Measurements from ENCODE around the gene METAP1D.
"Not testable (repeated sequence)": the region's sequence is repeated elsewhere in the genome, so short reads cannot be mapped to it uniquely, and the experiment has no call there.

Gene METAP1D

DNA sequence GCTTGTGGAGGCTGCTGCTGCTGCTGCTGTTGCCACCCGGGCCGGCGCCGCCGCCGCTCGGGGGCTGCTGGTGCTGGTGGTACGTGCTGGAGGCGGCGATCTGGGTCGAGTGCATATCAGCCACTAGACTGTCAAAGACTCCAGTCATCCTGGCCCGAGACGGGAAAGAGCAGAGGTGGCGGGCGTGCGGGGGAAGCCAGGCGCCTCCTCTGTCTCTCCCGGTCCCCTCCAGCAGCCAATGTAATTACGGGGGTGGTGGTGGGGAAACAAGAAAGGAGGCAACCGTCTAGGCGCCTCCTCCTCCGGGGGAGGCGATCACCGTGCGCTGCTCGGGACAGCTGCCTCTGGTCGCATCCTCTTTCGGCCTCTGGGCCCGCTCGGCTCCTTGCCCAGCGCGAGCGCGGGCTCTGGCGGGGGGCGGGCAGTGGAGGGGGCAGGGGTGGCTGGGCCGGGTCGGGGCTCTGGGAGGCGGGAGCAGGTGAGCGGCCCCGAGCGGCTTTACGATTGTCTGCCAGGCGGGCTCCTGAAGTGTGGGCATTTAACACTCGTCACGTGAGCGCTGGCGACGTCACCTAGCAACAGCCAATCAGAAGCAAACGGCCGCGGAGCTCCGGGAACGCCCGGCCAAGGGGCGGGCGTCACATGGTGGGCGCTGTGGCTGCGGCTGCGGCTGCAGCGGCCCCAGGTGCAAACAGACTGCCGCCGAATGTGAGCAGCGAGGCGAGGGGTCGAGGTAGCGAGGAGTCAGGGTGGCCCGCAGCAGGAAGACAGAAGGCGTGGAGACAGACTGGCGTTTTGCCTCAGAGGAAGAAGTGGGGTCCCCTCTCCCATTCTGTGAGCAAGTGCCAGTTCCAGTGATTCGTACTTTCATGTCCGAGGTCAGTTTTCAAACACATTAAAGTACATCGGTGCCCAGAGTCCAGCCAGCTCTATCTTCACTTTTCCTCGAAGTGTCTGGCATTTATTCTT lies 102.9 kb downstream of the METAP1D start, which contains the start of gene DLX2:
Gene DLX2 (minus strand): TSS at position 510 of the 969 bp plus-strand sequence. CDS start 362 bp downstream, at position 148.
- DNase-seq (ENCODE audit: low spot score) = peak; percentile 90

DNA sequence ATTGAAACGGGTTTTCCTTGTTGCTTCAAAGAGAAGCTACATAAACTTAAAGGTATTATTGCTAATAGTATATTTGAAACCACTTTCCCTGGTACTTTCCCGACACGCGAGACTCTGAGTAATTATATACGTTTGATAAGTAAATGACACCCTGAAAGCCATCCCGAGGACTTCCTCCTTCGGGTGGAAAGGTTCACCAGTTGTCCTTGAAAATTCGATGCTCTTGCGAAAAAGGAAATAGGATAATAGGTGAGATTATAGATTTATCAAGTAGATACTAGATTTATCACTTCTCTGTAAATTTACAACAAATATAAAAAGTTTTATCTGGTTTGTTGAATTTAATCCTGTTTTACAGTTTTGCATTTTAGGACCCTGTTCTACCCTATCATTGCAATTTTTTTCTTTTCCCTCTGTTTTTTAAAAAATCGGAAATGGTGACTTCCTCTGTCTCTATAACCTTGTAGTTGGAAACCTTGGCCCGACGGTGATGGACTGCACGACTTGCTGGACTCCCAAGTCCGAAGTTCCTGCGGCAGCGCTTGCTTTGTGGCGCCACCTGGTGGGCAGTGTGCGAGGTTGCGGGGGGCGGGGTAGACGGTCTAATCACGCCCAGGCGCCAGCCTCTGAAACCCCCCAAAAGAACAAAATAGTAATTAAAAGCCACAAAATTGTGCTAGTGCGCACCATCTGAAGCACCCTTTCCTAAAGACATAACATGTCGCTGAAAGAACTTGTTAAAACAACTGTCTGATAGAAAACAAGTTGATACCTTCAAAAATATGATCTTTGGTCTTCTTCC lies 103.9 kb downstream of the METAP1D start:
- DNase-seq (ENCODE audit: low spot score) = peak; percentile 89

DNA sequence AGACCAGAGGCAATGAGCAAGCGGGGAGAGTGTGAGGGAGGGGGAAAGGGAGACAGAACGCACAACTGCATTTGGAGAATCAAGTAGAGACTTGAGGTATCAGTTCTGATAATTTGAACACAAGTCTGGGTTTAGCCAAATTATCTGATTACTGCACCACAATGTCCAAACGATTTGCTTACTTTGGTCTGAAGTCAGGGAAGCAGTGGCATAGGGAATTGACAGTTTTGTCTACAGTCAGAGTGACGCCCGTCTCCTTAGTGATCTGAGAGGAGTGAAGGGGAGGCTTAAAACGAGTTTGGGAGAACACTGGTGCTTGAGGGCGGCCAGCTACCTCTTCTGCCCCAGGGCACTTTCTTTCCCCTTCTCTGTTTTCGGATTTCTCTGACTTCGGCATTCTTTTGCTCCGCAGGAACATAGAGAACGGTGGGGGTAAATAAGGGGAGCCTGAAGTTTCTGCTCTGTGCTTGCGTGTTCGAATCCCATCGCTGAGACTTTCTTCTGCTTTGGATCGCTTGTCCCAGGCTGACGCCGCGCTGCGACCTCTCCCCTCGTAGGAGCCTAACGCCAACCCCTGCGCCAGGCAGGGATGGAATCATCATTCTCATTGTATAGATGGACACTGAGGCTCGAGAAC lies 105.8 kb downstream of the METAP1D start:
- DNase-seq (ENCODE audit: low spot score) = no peak

DNA sequence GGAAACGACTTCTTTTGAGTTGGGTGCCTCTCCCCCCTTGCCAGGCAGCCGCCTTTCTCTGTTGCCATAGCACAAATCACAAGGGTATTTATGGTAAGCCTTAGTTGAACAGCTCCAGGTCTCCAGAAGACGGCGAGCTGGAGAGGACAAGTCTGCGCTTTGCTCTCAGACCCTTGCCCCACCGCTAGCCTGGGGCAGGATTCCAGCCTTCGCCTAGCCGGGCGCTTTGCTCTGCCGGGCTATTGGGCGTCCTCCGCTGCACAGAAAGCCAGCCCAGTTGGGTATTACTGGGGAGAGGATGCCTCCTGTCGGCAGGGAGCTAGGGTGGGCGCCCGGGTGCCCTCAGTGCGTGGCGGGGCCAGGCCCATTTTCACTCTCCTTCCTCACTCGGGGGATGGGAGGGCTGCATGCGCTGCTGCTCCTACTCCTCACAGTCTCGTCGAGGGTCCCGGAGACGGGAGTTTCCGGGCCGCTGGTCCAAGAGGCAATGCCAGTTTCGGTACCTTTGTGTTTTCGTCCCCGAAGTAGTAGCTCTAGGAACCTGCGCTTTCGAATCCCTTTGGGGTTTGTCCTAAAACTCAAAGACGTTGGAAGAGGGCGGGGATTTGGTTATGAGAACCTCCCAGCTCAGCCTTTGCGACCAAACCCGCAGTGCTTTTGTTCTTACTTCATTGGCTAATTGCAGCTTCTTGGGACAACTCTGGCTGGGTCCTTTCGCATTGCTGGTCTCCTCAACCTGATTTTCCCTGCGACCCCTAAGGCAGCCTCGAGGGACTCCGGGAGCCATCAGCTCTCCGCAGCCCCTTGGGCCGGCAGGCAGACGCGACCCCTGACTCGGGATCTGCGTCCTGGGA lies 106.6 kb downstream of the METAP1D start:
- peak; percentile 69 for DNase-seq (ENCODE audit: low spot score)

DNA sequence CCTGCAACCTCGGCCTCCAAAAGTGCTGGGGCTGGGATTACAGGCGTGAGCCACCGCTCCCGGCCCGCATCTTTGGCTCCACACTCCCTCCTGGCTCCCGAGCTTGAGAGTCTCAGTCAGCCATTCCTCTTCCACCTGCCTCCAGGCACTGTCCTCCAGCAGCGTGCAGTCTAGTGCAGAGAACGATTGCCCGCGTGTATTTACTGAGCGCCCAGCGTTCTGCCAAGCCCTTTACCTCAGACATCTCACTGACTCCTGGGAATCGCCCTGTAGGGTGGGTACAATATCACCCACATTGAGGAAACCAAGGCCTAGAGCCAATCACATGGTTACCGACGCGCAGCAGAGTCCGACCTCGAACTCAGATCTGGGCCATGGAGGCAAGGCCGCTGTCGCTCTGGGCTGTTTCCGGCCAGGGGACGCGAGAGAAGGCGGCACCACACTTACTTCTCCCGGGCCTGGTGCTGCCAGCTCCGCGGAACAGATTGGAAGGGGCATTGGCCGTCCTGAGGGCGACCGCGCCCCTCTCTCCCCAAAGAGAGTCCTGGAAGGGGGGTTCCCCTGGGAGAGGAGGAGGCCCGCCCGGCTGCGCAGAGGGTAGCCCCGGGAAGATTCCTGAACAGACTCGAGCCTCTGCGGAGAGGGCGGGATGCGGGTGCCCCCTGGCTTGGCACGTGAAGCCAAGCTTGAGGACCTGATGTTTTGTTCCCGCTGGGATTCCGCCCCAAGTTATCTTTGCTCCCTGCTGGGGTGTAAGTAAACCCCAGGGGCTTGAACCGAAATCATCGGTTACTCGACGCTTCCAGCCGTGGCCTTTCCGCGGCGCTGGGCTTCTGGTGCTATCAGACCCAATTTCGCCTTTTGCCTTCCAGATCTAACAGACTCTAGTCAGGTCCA lies 108.2 kb downstream of the METAP1D start:
- no peak for DNase-seq (ENCODE audit: low spot score)

DNA sequence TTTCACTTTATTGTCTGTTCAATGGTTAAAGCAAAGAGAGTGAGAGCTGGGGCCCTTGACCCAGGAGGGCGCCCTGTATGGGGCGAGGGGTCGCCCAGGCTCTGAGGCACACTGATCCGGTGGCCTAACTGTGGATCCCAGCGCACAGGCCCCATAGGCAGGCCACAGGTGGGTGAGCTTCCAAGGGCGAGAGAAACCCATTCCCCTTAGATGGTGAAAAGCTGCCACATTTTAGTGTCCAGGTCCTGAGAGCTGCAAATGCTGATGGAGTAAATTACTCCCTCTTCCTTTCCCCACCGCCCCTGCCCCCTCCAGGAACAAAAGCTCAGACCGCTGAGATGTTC lies 108.8 kb downstream of the METAP1D start:
- DNase-seq (ENCODE audit: low spot score) = no peak

DNA sequence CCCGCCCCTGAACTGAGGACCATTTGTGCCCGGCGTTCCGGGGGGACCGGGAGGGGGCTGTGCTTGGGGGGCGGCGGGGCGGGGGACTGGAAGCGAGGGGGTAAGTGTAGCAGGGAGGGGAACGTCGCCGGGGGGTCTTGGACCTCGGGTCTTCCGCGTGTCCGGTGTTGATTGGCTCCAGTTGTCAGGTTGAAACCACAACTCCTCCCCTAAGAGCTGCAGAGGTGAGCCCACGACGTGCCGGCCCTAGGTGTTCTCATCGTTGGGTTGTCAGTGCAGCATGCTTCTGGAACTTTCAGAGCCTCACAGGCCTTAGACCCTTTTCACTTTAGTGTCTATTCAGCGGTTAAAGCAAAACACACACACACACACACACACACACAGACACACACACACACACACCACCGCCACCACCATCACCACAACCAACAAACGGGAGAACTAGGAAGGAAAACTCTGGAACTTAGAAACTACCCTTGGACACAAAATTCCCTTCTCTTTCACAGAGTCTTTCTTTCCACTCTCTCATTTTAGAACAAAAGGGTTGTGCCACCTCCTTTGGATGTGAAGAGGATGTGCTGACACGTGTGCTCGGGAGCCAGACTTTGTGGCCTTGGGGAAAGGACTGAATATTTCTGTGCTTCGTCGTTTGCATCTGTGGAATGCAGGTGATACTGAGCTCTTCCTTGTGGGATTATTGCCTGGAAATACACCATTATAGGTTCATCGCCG lies 109.7 kb downstream of the METAP1D start:
- no peak for DNase-seq (ENCODE audit: low spot score)

DNA sequence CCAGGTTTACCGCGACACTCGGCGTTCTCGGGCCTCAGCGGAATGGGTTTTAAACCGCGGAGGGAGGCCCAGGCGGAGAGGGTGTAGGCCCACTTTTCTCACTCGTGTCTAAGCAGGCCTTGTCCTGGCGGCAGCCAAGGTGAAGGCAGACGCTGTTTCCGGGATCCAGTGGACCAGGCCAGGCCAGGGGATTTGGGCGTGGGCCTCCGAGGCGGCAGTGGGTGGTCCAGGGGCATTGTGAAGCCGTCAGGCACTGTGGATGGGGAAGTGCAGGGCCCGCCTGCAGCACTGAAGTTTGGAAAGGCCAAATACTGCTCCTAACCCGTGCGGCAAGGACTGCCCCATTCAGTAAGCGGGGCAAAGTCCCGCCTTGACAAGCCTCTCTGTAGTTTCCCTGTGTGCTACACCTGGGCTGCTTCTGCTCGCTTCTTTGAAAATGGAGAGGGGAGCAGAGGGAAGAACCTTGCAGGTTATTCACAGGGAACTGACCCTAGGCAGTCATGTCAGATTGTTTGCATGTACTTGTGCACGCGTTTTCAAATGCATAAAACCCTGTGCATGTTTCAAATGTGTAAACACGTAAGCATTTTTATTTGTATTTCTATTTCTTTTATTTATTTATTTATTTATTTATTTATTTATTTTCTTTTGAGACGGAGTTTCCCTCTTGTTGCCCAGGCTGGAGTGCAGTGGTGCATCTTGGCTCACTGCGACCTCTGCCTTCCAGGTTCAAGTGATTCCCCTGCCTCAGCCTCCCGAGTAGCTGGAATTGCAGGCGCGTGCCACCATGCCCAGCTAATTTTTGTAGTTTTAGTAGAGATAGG lies 110.4 kb downstream of the METAP1D start:
- DNase-seq (ENCODE audit: low spot score) = no peak

DNA sequence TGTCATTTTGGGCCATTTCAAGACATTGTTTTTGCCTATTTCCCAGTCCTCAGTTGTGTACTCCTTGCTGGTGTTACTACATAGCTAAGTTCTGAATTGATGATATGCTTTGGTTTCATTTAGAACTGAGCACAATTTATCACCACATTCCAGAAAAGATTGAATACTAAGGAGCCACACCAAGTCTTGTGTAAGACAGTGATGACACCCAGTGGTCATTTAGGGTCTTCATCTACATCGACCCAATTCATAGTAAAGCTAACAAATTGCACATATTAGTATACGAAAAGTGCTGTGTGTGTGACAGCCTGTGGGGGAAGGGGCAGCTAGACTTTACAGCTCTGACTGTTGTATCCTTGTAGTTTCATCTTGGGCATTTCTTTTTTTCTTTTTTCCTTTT lies 113.9 kb downstream of the METAP1D start:
- no peak for DNase-seq (ENCODE audit: low spot score)

DNA sequence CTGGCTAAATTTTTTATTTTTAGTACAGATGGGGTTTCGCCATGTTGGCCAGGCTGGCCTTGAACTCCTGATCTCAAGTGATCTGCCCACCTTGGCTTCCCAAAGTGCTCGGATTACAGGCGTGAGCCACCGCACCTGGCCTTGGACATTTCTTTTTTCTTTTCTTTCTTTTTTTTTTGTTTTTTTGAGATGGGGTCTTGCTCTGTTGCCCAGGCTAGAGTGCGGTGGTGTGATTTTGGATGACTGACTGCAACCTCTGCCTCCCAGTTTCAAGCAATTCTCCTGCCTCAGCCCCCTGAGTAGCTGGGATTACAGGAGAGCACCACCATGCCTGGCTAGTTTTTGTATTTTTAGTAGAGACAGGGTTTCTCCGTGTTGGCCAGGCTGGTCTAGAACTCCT lies 114.4 kb downstream of the METAP1D start:
- DNase-seq (ENCODE audit: low spot score) = not testable (repeated sequence)

DNA sequence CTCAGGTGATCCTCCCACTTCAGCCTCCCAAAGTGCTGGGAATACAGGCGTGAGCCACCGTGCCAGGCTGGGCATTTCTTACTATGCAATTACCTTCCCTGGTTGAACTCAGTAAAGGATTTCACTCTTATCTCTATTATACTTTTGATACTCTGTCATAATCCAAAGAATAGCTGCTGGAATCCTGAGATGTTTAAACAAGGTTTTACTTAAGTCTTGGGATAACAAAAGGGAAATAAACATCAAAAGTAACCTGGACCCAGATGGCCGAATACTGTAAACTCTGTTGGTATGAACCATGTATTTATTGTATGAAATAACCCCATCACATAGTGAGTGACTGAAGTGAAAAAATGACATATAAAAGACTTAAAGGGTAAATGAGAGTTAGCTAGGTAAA lies 114.8 kb downstream of the METAP1D start:
- no peak for DNase-seq (ENCODE audit: low spot score)

DNA sequence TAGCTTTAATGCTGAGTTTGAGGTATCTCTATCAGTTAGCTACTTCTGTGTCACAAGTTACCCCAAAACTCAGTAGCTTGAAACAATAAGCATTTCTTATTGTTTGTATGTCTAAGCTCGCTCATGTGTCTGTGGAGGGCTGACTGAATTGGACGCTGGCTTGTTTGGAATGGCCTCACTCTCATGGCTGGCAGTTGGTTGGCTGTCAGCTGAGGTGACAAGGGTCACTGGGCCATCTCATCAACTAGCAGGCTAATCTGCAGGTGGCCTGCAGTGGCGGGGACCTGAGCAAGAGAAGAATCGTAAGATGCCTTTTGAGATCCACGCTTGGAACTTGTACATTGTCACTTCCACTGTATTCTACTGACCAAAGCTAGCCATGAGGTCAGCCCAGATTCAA lies 116.4 kb downstream of the METAP1D start:
- no peak for DNase-seq (ENCODE audit: low spot score)

DNA sequence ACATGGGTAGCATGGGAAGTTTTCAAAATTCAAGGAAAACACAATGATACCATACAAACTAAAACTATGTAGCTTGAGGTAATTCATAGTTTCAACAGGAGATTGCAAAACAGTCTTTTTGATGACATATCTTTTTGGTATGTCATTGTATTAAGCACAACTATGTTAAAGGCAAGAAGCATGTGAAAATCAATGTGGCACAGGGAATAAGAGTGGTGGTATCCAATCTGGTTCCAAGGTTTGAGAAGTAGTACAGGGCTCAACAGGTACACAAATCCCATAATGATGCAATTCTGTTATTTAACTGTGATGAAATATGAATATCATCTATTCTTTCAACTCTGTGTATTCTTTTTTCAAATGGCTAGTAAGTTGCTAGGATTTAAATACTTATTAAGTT lies 119.3 kb downstream of the METAP1D start:
- no peak for DNase-seq (ENCODE audit: low spot score)

DNA sequence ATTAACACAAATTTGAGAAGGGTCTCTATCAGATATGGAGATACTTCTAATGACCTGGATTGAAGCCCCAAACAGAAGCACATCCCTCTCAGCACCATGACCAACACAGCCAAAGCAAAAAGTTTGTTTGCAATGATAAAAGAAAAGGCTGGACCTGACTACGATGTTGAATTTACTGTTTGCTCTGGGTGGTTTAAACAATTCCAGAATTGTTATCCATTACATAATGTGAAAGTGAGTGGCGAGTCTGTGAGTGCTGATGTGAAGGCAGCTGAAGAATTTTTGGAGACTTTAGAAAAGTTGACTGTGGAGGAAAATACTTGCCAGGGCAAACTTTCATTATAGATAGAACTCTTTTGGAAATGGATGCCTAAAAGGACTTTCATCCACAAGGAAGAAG lies 120.4 kb downstream of the METAP1D start:
- DNase-seq (ENCODE audit: low spot score) = no peak

DNA sequence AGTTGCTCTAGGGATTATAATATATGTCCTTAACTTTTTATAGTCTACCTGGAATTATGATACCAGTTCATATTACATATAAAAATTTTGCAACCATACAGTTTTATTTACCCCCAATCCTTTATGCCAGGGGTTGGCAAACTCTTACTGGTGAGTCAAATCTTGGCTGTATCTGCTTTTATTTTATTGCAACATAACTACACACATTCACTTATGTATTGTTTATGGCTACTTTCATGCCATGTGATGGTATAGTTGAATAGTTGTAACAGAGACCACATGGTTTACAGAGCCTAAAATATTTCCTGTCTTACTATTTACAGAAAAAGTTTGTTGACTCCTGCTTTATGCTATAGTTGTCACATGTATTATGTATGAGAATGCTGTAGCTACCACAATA lies 128.7 kb downstream of the METAP1D start:
- no peak for DNase-seq (ENCODE audit: low spot score)

DNA sequence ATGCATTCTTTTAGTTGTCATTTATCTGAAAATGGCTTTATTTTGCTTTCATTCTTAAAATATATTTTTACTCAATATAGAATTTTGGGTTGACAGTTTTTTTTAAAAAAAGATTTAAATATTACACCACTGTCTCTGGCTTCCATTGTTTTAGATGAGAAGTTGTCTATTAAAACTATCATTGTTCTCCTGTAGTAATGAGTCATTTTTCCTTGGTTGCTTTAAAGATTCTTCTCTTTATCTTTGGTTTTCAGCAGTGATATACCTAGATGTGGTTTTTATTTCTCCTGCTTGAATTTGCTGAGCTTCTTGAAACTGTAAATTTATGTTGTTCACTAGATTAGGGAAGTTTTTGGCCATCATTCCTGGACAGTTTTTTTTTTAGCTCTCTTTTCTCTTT lies 129.7 kb downstream of the METAP1D start:
- no peak for DNase-seq (ENCODE audit: low spot score)
